HG02885 (cell line): ENCODE results near the gene COX10.
A peak's percentile ranks its signal among the peaks of the same experiment; 100 is the strongest.

ENCODE experiments used
- ATAC-seq: cut with Tn5 transposase; IDR thresholded peaks from one replicate; pipeline ENCODE4 v1.9.1; 2021; ENCODE audit warnings: mild to moderate bottlenecking; ENCODE audit not compliant: unreplicated experiment, poor library complexity

The COX10 gene

GRCh38 chr17:14068542-14069250 is 608 bp upstream of the COX10 start:
- ATAC-seq: peak; percentile 18

GRCh38 chr17:14070344-14070984 is 1.2 kb downstream of the COX10 start:
- no peak for ATAC-seq

DNA sequence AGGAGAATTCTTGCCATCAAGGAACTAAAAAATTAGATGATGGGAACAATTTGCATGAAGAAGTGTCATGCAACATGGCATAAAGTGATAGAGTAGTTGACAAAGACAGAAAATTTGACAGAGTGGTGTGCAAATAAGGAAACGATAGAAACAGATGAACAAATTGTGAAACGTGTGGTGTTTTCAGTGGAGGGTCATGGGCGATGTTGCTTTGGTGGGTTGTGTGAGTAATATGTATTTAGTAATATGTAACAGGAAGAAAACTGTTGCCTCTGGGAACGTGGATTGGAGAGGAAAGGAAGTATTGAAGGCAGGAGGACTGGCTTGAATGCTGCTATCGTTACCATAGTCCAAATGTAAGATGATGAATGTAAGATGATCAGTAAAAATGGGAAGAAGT is 3.6 kb downstream of the COX10 start:
- ATAC-seq: no peak

- no peak for ATAC-seq
Observed at GRCh38 chr17:14078027-14078426, 8.7 kb downstream of the COX10 start.

DNA sequence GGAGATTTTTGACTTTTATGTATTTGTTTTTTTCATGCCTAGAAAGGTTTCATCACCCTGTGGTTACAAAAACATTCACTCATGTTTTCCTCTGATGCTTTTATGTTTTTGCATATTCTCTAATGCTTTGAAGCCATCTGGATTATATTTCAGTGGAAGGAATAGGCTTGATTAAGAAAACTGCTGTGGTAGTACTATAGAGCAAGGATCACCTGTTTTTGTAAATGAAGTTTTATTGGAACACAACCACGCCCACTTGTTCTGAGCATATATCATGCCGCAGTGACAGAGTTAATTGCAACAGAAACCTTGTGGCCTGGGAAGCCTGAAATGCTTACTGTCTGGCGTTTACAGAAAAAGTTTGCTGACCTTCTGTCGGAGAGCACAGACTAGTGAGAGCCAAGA is 11.5 kb downstream of the COX10 start:
- ATAC-seq: no peak

DNA sequence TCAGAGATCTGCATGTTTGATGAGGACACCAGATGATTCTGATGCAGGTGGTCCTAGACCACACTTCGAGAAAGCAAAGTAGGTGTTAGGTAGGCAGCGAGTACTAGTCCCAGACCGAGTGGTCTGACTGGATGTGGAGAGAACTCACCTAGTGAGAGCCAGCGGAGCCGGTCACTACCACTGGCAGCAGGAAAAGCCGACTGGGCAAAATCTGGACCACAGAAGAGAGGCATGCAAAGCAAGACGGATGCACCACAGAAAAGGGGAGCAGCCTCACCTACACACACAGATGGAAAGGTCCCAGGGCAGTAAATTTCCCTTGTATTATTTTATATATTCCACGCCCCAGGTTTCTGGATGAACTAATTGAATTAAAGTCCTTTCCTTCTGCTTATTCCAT is 13.5 kb downstream of the COX10 start:
- no peak for ATAC-seq

DNA sequence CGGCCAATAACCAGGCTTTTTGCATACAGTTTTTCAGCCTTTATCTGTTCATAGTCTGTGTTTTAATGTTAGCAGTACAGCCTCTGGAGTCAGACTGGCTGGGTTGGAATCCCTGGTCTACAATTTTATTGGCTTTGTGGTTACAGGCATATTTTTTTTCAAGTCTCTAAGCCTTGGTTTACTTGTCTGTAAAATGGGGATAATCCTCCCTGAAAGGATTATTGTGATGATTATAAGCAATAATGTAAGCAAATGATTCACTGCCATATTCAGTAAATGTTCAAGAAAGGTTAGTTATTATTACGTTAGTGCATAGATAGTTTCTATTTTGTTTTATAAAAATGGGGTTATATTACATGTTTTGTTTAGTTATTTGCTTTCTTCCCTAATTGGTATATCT is 15.7 kb downstream of the COX10 start:
- no peak for ATAC-seq

DNA sequence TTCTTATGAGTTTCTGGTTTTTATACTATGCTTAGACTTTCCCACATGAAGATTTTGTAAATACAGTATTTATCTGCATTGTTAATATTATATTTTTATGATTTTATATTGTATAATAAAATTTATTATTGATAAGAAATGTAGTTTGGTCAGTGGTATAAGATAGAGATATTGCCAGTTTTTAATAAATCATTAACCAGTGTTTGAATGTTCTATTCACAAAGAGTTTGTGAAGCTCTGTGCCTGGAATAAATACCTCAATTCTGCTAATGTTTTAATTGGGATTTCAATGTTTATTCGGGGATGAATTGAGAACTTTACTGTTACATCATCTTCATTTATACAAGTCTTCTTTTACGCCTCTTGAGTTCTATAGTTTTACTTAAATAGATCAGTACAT is 16.9 kb downstream of the COX10 start:
- ATAC-seq: no peak

DNA sequence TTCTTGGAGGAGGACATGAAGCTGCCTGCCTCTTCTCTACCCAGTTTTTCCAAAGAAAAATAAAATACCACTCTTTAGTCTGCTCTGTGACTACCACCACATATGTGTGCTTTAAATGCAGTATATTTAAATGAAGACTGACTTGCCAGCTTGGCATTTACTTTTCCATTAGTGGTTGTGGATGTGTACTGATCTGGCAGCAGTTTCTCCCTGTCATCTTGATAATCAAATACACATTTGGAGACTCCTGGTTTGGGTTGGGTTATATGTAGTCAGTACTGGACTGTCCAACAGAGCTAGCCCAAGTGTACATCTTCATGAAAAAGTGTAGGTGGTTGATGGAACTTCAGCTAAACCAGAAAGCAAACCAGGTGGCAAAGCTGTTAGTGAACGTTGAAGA is 19.9 kb downstream of the COX10 start:
- no peak for ATAC-seq

DNA sequence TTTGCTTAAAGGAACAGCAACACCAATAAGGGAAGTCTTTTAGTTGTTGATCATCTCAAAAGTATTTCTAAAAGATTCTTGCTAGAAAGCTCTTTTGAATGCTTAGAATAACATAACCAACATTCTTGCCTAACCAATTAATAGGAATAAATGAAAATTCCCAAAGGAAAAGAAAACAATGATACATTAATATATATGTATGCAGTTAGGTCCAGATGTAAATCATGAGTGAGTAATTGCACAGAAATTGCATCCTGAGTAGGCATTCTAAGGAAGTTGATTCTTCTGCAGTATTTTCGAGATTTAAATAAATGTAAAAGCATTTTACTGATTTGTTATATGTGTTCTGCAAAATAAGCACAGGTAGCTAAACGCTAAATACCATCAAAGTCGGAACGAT is 22.1 kb downstream of the COX10 start:
- no peak for ATAC-seq

DNA sequence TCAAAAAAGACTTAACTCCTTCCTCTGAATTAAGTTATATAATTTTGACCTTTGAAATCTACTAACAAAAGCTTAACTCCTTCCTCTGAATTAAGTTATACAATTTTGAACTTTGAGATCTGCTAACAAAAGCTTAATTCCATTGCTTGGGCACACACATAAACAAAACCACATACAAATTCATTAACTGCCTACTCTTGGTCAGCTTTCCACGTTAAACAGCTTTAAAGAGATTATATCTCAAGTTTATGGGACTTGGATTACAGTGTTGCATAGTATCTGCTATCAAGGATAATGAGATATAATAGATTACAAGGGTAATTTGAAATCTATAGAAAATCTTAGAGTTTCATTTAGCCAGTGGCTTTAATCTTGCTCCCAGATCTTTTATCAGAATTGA is 23.5 kb downstream of the COX10 start:
- no peak for ATAC-seq

GRCh38 chr17:14094676-14095601 is 25.6 kb downstream of the COX10 start:
- no peak for ATAC-seq

GRCh38 chr17:14095631-14096030 is 26.3 kb downstream of the COX10 start:
- no peak for ATAC-seq

DNA sequence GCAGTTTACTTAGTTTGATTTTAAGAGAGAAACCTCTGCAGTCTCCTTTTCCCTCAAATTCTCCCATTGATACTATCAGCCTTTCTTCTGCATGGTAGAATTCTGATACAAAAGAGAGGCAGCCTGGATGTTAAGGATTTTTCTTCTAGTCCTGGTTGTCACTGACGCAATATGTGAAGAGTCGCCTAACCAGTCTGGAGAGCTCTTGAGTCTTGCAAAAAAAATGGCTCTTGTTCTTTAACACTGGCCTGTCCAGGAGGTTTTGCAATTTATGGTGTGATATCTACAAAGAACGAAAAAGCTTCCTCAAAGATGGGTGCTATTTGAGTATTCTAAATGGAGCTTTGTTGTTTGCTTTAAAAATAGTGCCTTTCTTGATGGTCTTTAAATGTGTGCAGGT is 28.9 kb downstream of the COX10 start:
- no peak for ATAC-seq

GRCh38 chr17:14101976-14102375 is 32.7 kb downstream of the COX10 start:
- no peak for ATAC-seq

DNA sequence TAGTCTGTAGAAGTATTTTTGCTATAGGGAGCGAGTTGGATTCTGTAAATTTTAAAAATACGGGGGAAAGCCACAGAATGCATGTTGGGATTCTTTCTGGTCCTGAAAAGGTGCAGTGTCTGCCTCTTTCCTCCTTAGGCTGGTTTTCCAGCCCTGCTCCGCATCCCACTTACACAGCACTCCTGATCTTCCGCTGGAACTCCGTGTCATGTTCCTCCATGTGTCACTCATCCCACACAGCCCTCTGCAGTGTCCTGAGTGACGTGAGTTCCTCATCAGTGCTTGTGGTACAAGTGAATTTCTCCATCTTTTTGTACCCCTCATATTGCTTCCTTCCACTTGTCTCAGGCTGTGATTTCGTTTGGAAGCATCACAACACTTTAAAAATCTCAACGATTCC is 34.5 kb downstream of the COX10 start:
- ATAC-seq: no peak

DNA sequence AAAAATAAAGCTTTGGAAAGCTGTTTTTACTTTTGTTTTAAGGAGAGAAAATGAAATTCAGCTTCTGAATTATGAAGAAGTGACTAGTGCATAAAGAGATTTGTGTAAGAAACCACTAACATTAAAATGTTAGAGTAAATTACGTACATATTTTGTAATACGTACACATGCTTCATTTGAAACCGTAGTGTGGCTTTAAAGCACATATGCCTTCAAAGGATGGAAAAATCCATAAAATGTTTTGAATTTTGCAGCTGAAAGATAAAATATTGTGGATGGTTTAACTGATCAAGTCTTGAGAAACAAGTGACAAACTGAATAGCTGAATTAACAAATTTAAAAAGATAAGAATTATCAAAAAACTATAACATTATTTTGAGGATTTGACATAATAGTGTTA is 35.4 kb downstream of the COX10 start:
- ATAC-seq: no peak

DNA sequence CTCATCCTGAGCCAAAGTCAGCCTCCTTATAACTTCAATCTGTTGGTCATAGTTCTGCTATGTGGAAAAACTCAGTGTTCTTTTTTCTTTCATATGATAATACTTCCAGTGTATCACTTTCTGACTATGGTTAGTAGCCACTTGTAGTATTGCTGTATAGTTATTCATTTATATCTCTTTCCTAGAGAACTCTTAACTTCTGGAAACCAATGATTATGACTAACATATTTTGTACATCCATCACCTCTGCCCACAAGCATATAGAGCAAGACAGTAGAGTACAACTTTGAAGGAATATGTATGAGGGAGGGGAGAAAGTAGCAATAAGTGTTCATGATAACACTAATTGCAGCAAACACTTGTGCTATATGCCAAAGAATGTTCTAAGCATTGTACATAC is 38.6 kb downstream of the COX10 start:
- ATAC-seq: no peak

GRCh38 chr17:14112407-14112806 is 43.1 kb downstream of the COX10 start:
- no peak for ATAC-seq

GRCh38 chr17:14113137-14113536 is 43.8 kb downstream of the COX10 start:
- no peak for ATAC-seq
